Right lobe of liver (tissue), 6 donors: ENCODE results near the gene DPP7. TPM values are rescaled to one million over a fixed set of nuclear protein-coding genes. Genes with fewer than 3 reads are reported as not detected.

Experiments
- ATAC-seq, 4 donors: fragments of 200-7000 bp; cut with Tn5 transposase; one replicate each; pipeline ENCODE4 v1.9.1; 2020; ENCODE audit warnings: mild to moderate bottlenecking in 4 of 4, moderate library complexity in 4 of 4
- DNase-seq, 3 donors: peaks; one replicate each; pipeline ENCODE4 v3.0.0-alpha.2; 2020
- H3K27ac ChIP-seq, 3 donors: fragments of 200-600 bp; one replicate each; pipeline ENCODE4 v1.8.0; 2022
- H3K27me3 ChIP-seq, 2 donors: fragments of 200-600 bp; one replicate each; pipeline ENCODE4 v1.8.0; 2022
- H3K36me3 ChIP-seq, 4 donors: fragments of 200-600 bp; sonication (generic) in 1 of 4; one replicate each; pipeline versions ENCODE4 v1.5.1 to v1.8.0; 2017 to 2022; ENCODE audit warnings: control low read depth in 1 of 4
- H3K4me1 ChIP-seq, 4 donors: fragments of 200-600 bp; sonication (generic) in 1 of 4; one replicate each; pipeline versions ENCODE4 v1.5.1 to v1.8.0; 2017 to 2022; ENCODE audit warnings: control low read depth in 1 of 4
- H3K4me3 ChIP-seq, 3 donors: fragments of 200-600 bp; one replicate each; pipeline ENCODE4 v1.8.0; 2022
- H3K9me3 ChIP-seq, 4 donors: fragments of 200-600 bp; sonication (generic) in 1 of 4; one replicate each; pipeline versions ENCODE4 v1.5.1 to v1.8.0; 2017 to 2022; ENCODE audit warnings: control low read depth in 1 of 4
- CTCF ChIP-seq, 4 donors: fragments of 200-600 bp in 3 of 4; fragments of 450-650 bp in 1 of 4; IDR thresholded peaks; one replicate each; pipeline versions ENCODE4 v1.5.1 to v1.8.0; 2016 to 2022; ENCODE audit warnings: antibody characterized with exemption in 4 of 4, mild to moderate bottlenecking in 2 of 4
- POLR2A ChIP-seq: fragments of 450-650 bp; IDR thresholded peaks from one replicate; pipeline ENCODE4 v1.6.1; 2017; ENCODE audit warnings: antibody characterized with exemption, mild to moderate bottlenecking
- WGBS: methylation state at CpG from one replicate; pipeline ENCODE4 v1.1.6; 2018; ENCODE audit warnings: low coverage, low lambda C conversion rate; ENCODE audit not compliant: insufficient coverage; ENCODE audit errors: missing lambda C conversion rate; 5-methylcytosine and 5-hydroxymethylcytosine counted together
- intact Hi-C, 2 donors: fragments of 100-400 bp; cut with DNase I; formaldehyde crosslinking; loops; one replicate each; pipeline versions ENCODE4 v1.11.2 to v1.14.1; 2022
- total RNA-seq, 6 experiments: library from RNA; depleted of rRNA in 2 of 6; stranded (reverse); fragments of >200 nt in 2 of 6; fragmentation: NEBNext Ultra II Directional in 3 of 6; extraction: Animal tissue kit (Norgen Biotek cat#: 25700) in 3 of 6; gene quantifications; one replicate each; pipeline versions ENCODE4 v1.1.0 to v1.2.4, GENCODE V29; 2016 to 2023
- donor health status: DM: no; HTN: yes; CAD: no.
- donor health status: DM: no; HTN: no; CAD: no.
- donor health status: DM: no; HTN: no; CAD: no.
- donor health status: DM: no; HTN: yes; CAD: no.
- donor health status: DM: no; HTN: yes; CAD: no.

The DPP7 gene
- total RNA-seq, 6 experiments from 2014 or later, result 62.2 to 86.2 (median 66.2) TPM

- Histone ChIP-seq H3K4me1 (no peaks in the 10 kb centered on the region), H3K27ac (no peak overlapping the region), H3K27me3 (no peaks in the 10 kb centered on the region), H3K4me3 (no peak overlapping the region), H3K36me3 (peaks cover 0 to 39% (median 5%) of the 10 kb centered on the region in 4 donors), H3K9me3 (no peaks in the 10 kb centered on the region)
- intact Hi-C loops, result no loop called here
- no peak for ATAC-seq
- no peak for TF ChIP-seq POLR2A
- no peak for TF ChIP-seq CTCF (IDR thresholded peaks at IDR 0.05)
- DNase-seq, result no peak
- 96% methylated on average over 4 of the region's 17 CpGs for WGBS
Measured at GRCh38 chr9:137107982-137108381, 6.6 kb downstream of the DPP7 start.

DNA sequence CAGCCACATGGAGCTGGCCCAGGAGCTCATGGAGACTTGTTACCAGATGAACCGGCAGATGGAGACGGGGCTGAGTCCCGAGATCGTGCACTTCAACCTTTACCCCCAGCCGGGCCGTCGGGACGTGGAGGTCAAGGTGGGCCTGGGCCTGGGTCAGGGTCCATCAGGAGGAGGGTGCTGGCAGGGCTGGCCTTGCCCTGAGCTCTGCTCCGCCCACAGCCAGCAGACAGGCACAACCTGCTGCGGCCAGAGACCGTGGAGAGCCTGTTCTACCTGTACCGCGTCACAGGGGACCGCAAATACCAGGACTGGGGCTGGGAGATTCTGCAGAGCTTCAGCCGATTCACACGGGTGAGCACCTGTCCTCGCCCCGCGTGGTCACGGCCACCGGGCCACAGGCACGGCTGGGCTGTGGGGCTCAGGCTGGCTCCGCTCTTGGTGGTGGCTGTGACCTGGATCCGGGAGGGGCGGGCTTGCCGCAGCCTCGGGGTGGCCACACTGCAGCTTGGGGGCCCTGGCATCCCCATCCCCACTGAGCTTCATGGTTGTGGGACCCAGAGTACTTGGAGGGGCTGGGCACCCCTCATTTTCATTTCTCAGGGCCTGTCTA lies 7.1 kb downstream of the DPP7 start:
- TF ChIP-seq CTCF (IDR thresholded peaks at IDR 0.05) (no peak), POLR2A (no peak)
- intact Hi-C loops, result no loop called here
- Histone ChIP-seq H3K9me3 (no peaks in the 10 kb centered on the region), H3K27me3 (no peaks in the 10 kb centered on the region), H3K4me1 (no peaks in the 10 kb centered on the region), H3K4me3 (no peak overlapping the region), H3K36me3 (peaks cover 0 to 39% (median 5%) of the 10 kb centered on the region in 4 donors), H3K27ac (no peak overlapping the region)
- DNase-seq, result no peak
- ATAC-seq, result peak in 1 of 4 donors; percentile 3
- WGBS, result 20% methylated on average over 3 of the region's 27 CpGs

GRCh38 chr9:137106662-137107250 lies 7.8 kb downstream of the DPP7 start:
- peak in 2 of 4 donors; percentile 3 to 4 for ATAC-seq
- no peak for DNase-seq
- H3K36me3 ChIP-seq, result peaks cover 0 to 39% (median 5%) of the 10 kb centered on the region in 4 donors
- intact Hi-C loops, result no loop called here
- H3K4me3 ChIP-seq, result no peak overlapping the region
- H3K27ac ChIP-seq, result no peak overlapping the region
- no peaks in the 10 kb centered on the region for H3K4me1 ChIP-seq
- no peaks in the 10 kb centered on the region for H3K9me3 ChIP-seq
- WGBS, result no CpG with 5 or more reads among the region's 27 CpGs
- H3K27me3 ChIP-seq, result no peaks in the 10 kb centered on the region
- TF ChIP-seq POLR2A (no peak), CTCF (IDR thresholded peaks at IDR 0.05) (no peak)

DNA sequence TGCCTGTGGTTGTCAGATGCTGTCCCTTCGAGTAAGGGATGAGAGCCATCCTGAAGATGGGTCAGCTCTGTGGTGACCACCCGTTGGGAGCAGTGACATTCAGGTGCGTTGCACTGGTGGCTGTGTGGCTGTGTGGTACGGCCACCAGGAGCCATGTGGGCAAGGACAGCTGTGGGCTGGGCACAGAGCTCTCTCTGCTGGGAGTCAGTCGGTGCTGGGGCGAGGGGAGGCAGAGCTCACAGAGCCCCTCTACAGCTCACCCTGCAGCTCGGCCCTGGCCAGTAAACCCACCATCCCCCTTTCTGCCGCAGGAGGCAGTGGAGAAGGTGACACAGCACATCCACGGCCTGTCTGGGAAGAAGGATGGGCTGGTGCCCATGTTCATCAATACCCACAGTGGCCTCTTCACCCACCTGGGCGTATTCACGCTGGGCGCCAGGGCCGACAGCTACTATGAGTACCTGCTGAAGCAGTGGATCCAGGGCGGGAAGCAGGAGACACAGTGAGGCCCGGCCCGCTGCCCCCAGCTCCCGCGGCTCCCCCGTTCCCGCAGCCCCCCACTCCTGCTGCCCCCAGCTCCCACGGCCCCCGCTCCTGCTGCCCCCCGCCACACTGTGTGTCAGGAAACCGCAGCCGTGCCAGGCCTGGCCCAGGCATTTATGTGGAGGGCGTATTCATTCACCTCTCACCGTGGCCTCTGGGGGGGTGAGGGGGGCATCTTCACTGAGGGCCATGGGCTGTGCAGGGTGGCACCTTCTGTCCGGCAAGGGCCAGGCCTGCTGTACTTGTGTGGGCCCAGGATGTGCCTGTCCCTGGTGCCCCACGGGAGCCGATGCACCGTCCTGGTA lies 8.5 kb downstream of the DPP7 start:
- no peak overlapping the region for H3K27ac ChIP-seq
- no peaks in the 10 kb centered on the region for H3K4me1 ChIP-seq
- no peak for TF ChIP-seq POLR2A
- TF ChIP-seq CTCF (IDR thresholded peaks at IDR 0.05), result no peak
- ATAC-seq (no peak), DNase-seq (no peak)
- WGBS, result 98% methylated on average over 9 of the region's 31 CpGs
- H3K27me3 ChIP-seq, result no peaks in the 10 kb centered on the region
- H3K9me3 ChIP-seq, result no peaks in the 10 kb centered on the region
- H3K4me3 ChIP-seq, result no peak overlapping the region
- intact Hi-C loops, result no loop called here
- H3K36me3 ChIP-seq, result peaks cover 0 to 46% (median 5%) of the 10 kb centered on the region in 4 donors
